Right renal pelvis (tissue), 4 donors: ENCODE data around the gene DTL. TPM values are rescaled to one million over a fixed set of nuclear protein-coding genes. Genes with fewer than 3 reads are reported as not detected.

Source experiments
- DNase-seq, 4 donors: peaks; one replicate each; pipeline ENCODE4 v3.0.0-alpha.2; 2013; ENCODE audit warnings: low read depth in 4 of 4, low spot score in 3 of 4, missing footprints in 1 of 4
- polyA plus RNA-seq, 4 donors: library from polyadenylated mRNA; unstranded; fragments of 120-200 nt; gene quantifications; one replicate each; pipeline ENCODE4 v1.2.1, GENCODE V29; 2013; ENCODE audit not compliant: insufficient read length in 4 of 4

The DTL gene
- polyA plus RNA-seq, 4 donors, result 16.9 to 19.6 (median 19.1) TPM

DNA sequence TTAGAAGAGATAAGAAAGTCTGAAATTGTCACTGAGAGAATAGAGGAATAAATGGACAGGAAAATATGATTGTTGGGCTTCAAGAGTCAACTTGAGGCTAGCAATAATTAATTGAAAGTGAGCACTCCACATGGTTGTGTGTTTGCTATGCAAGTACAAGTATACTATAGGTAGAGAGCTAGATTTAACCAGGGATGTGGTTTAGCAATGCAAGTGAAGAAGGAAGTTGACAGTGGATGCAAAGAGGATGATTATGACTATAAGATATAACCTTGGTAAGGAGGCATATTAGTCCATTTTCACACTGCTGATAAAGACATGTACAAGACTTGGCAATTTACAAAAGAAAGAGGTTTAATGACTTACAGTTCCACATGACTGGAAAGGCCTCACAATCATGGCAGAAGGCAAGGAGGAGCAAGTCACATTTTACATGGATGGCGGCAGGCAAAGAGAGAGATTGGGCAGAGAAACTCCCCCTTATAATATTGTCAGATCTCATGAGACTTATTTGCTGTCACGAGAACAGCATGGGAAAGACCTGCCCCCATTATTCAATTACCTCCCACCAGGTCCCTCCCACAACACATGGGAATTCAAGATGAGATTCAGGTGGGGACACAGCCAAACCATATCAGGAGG lies 47.3 kb downstream of the DTL start:
- no peak for DNase-seq

DNA sequence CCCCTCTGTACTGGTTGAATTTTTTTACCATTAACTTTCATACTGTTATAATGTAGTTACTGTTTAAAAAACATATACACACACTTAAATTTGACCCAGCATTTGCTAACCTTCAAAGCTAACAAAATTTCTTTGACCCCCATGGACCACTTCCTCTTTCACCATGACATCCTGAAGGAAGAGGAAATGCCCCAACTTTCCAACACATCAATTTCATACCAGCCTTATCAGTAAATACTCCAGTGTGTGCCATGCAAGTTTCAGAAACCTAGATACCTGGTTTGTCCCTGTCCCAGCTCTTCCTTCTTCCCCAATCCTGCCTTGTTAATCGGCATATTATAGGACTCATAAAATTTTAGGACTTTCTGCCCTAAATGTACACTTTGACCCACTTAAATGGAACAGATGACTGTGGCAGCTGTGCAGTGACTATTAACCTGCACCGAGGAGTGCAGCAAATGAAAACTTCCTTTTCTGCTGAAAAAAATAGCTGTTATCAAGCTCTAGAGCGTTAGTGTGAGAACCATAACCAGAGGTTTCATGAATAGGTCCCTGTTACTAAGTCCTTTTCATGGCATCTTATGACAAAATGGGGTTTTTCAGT lies 54.1 kb downstream of the DTL start:
- no peak for DNase-seq

DNA sequence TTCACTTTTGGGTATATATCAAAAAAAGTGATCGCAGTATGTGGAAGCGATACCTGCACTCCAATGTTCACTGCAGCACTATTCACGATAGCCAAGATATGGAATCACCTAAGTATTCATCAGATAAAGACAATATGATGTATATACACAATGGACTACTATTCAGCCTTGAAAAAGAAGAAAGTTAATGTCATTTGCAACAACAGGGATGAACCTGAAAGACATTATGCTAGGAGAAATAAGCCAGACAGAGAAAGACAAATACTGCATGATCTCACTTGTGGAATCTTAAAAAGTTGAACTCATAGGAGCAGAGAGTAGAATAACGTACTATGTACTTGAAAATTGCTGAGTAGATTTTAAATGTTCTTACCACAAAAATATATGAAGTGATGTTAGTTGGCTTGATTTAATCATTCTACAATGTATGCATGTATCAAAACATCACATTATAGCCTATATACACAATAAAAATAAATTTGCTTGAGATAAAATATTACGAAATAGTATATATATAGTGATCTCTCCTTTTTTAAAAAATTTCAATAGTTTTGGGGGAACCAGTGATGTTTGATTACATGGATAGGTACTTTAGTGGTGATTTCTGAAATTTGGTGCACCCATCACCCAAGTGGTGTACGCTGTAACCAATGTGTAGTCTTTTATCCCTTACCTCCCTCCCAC lies 56.0 kb downstream of the DTL start:
- no peak for DNase-seq

DNA sequence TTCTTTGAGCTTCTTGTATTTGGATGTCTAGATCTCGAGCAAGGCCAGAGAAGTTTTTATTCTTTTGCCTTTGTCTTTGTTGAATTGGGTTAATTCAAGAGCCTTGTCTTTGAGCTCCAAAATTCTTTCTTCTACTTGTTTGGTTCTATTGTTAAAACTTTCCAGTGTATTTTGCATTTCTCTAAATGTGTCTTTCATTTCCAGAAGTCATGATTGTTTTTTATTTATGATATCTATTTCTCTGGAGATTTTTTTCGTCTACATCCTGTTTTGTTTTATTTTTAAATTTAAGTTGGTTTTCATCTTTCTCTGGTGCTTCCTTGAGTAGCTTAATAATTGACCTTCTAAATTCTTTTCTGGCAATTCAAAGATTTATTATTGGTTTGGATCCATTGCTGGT lies 61.8 kb downstream of the DTL start:
- no peak for DNase-seq

- DNase-seq, result no peak
Measured at GRCh38 chr1:212098310-212098709, 62.8 kb downstream of the DTL start.

- DNase-seq, result no peak
Measured at GRCh38 chr1:212098771-212099170, 63.2 kb downstream of the DTL start.

DNA sequence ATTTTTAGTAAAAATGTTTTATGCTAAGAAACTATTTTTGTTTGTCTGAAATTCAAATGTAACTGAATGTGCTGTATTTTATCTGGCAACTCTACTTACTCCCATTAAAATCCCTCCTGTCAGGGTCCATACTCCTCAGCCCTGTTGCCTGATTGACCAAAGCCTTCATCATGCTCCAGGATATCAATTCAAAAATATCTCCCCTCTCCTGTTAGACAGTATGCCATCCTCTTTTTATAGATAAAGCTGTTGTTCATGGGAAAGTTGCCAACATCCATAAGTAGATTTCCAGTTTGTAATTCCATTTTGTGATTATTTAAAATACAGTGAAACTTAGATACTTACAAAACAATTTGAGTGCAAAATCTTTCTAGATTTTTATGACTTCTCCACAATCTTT lies 65.7 kb downstream of the DTL start:
- DNase-seq, result no peak

DNA sequence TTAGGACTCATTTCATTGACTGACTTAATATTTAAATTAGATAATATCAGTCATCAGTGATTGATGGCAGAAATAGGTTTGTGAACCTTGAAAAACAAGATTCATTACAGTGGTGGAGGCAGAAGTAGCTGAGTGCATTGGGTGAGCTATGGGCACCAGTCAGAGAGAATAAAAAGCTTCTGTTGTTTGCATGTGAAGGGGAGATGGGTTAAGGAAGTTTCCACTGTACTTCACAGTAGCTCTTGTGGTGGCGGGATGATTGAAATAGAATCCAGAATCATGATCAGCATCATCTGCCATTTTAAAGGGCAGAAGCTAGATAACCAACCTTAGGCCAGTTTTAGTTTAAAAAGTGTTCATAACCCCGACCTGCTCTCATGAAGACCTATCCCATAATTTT lies 66.2 kb downstream of the DTL start:
- DNase-seq, result no peak

DNA sequence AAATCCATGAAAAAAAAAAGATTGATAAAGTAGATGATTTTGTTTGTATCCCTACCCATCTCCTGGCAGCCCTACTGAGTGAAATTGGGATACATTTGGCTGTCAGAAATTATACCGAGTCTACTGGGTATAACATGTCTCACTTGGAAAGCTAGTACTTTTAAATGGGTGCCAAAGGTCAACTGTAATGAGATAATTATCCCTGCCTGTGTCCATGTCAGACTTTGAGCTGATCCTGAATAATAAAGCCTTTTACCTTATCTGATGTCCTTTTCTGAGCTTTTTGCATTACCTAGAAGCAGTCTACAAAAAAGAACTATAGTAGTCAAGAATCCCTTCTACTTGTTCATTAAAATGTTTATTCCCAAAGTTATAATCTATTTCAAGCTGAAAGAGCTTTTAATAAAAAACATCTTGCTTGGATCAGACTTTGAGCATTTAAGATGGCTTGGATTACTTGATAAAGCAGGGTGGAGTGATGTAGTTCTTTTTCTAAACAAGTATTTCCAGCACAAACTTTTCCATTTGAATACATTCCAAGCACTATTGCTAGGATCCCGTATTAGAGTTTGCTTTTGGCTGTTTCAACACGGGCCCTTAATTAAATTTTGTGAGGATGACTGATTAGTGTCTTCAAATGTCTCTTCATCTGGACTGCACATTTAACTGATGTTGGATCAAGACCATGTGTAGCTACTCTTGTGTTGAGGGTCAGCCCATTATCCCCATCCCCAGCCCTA lies 69.2 kb downstream of the DTL start:
- no peak for DNase-seq

GRCh38 chr1:212106286-212106792 lies 70.8 kb downstream of the DTL start:
- no peak for DNase-seq

DNA sequence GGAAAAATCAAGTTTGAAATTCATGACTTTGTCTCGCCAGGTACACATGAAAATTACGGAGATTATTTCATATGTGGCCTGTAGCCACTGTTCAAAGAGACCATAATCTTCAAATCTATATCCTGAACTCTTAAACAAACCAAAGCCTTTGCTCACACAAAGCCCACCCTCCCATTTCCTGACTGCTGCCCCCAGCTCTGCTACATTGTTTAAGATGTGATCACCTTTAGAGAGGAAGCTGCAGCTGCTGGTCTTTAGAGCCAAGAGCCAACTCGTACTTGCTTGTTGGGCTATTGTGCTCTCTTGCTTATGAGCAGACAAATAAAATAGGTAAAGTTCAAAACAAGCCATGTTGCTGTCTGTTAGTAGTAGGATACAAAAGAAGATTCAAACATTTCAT lies 71.9 kb downstream of the DTL start:
- no peak for DNase-seq

- no peak for DNase-seq
Measured at GRCh38 chr1:212108187-212108586, 72.6 kb downstream of the DTL start.

DNA sequence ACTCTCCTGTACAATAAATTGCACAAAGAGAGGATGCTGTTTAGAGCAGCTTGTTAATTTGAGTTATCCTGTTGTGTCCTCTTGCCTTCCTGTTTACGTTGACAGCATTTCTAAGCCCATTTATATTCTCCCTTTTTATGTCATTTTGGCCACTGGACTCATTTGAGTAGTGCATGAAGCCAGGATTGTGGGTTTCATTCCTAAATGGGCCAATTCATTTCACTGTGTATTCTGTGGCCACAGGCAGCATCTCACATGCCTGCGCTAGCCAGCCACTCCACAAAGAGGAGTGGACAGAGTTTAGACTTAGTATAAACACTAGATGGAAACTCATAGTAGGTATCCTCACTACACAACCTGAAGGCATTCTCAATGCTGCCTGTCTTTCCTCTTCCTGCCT lies 73.4 kb downstream of the DTL start:
- DNase-seq, result no peak

DNA sequence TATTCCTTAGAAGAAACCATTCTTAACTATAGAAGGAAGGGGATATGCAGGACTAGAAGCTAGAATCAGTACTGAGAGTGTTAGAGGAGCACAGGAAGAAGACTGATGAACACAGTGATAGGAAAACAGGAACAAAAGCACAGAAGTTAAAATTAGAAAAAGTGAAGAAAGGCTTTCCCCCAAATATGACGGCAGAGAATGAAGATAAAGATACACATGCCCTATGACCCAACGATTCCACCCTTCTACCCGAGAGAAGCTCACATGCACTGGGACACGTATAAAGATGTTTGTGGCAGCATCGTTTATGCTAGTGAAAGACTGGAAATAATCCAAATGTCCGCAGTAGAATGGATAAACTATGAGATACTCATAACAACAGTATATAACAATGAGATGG lies 74.2 kb downstream of the DTL start:
- DNase-seq, result no peak

DNA sequence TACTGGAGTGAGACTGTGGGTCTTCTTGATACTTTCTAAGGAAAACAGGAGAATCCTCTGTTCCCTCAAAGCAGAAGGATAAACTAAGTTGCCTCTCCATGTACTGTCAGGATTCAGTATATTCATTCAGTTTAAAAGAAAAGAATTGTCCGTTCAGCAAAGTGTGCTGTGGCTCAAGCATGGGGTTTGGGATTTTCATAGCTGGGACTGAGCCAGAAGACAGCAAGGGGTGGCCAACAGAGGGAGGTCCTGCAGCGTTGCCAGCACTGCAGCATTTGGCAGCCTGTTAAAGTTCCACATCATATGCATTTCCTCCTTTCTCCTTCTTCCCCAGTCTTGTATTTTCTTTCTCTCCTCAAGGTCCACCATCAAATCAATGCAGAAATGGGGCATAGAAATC lies 75.1 kb downstream of the DTL start:
- DNase-seq, result peak in 1 of 4 donors; percentile 14

- DNase-seq, result no peak
Measured at GRCh38 chr1:212111536-212111935, 76.0 kb downstream of the DTL start.

DNA sequence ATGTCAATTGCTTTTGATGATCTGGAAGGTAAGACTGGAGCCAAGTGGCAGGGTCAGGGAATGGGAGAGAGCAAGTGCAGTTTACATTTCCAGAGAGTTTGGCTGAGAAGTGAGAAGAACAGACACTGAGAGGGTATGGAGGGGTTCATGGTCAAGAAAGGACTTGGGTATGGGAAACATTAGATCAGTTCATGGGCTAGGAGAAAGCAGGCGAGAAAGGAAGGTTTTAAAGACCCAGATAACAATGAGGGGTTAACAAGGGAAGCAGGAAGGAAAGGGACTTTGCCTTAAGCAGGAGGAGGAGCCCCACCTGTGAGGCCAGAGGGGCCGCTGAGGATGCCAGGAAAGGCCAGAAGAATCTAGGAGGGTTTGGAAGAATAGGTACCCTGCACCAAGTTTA lies 78.2 kb downstream of the DTL start:
- no peak for DNase-seq

DNA sequence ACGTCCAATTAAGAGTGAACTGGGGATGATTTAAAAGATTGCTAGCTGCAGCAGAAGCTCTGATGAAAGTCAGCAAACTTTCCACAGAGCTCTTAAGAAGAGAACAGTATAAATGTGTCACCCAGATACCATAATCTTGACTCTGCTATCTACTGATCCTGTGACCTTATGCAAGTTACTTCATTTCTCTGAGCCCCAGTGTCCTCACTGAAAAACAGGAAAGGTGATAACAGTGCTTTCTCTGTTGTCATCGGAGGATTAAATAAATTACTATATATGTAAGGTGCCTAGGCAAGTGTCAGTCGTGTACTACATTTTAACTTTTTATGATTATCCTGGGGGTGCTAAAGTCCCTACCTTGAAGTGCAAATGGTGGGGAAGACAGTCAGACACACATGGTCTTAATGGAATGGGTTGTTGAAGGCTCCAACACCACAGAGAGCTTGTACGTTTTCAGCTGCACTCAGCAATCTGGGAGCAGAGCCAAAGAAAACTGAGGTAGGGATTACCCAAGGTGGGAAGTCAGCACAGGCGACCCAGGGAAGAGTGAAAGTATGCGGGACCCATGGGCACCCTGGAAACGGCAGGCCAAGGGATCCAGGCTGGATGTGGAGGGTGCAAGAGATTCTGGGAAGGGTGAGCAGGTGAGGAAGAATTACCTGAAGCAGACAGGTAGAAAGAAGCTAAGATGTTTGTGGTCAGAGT lies 82.8 kb downstream of the DTL start:
- no peak for DNase-seq

DNA sequence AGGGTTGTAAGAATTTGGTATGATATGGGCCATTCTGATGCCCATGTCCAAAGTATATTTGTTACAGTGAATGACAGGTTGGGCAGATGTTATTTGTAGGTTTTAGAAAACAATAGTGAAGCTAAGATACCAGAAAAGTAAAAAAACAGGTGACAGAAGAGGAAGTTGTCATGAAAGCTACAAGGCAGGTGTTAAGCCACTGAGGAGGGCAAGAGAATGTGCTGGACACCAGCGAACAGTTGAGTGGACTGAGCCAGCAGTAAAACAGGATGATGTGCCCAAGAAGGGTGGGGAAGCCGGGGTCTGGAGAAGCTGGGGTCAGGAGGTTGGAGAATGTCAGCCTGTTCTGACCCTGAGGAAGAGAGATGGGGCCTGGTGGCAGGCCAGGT lies 83.3 kb downstream of the DTL start:
- no peak for DNase-seq

- DNase-seq, result no peak
Measured at GRCh38 chr1:212119397-212119837, 83.9 kb downstream of the DTL start.

- DNase-seq, result no peak
Measured at GRCh38 chr1:212119863-212120262, 84.3 kb downstream of the DTL start.
